Activated CD8-positive, alpha-beta T cell treated with anti-CD3 and anti-CD28 coated beads for 36 hours (primary cell): ENCODE results near the gene FUBP3. TPM values are rescaled to one million over a fixed set of nuclear protein-coding genes. Genes with fewer than 3 reads are reported as not detected.

ENCODE experiments used
- ATAC-seq: fragments of 200-7000 bp; cut with Tn5 transposase; one replicate; pipeline ENCODE4 v1.10.0; 2021; ENCODE audit warnings: mild to moderate bottlenecking, moderate library complexity
- CTCF ChIA-PET: fragments of 350-600 bp; sonication (Branson Sonifier 250); formaldehyde crosslinking; loops from one replicate; lab custom pipeline; 2021; ENCODE audit warnings: antibody characterized with exemption; lab: Charles Lee
- POLR2A ChIA-PET: fragments of 350-600 bp; sonication (Branson Sonifier 250); formaldehyde crosslinking; loops from one replicate; lab custom pipeline; 2021; ENCODE audit warnings: antibody characterized with exemption; lab: Charles Lee
- DNase-seq: peaks from one replicate; pipeline ENCODE4 v3.0.0-alpha.2; 2020
- H3K27ac Mint-ChIP-seq: one replicate; pipeline ENCODE4 v1.8.0; 2021; ENCODE audit warnings: mild to moderate bottlenecking, mixed read lengths
- H3K27me3 Mint-ChIP-seq: one replicate; pipeline ENCODE4 v1.8.0; 2021; ENCODE audit warnings: mixed read lengths
- H3K36me3 Mint-ChIP-seq: one replicate; pipeline ENCODE4 v1.8.0; 2021; ENCODE audit warnings: low read depth, mixed read lengths
- H3K4me1 Mint-ChIP-seq: one replicate; pipeline ENCODE4 v1.8.0; 2021; ENCODE audit warnings: low read depth, mixed read lengths
- H3K4me3 Mint-ChIP-seq: one replicate; pipeline ENCODE4 v1.8.0; 2021; ENCODE audit warnings: mild to moderate bottlenecking, moderate library complexity, mixed read lengths
- H3K9me3 Mint-ChIP-seq: one replicate; pipeline ENCODE4 v1.8.0; 2021; ENCODE audit warnings: mixed read lengths
- intact Hi-C: fragments of 100-400 bp; cut with micrococcal nuclease; formaldehyde crosslinking; loops from one replicate; pipeline ENCODE4 v1.10.0; 2022
- total RNA-seq, 2 experiments: library from RNA; stranded (reverse); gene quantifications; one replicate each; pipeline ENCODE4 v1.2.3, GENCODE V29; 2021
- TF ChIP-seq, protein P1 (sequence below): fragments of 200-600 bp; IDR thresholded peaks from one replicate; pipeline ENCODE4 v1.8.0; 2022; ENCODE audit warnings: antibody characterized with exemption, mild to moderate bottlenecking

Gene FUBP3
- total RNA-seq, 2 experiments from 2014 or later, result 32.9 to 42.9 TPM

DNA sequence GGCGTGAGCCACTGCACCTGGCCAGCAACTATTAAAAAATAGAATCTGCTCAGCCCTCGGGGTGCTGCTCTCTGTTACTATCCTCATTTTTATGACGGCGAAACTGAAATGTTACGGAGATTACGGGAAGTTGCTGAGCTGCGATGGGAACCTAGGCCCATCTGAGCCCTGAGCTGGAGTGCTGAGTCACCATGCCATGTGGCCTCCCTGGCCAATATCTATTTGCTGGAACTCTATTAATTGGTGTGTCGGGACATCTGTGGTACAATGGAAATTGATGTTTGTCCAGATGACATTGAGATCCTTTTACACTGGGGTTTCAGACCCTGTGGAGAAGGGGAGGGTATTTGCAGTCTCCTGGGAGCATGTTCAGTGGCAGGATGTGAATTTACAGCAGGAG is 93.1 kb downstream of the FUBP3 start:
- no peak for DNase-seq
- Mint-ChIP-seq H3K27me3 (peaks cover 10% of the 10 kb centered on the region), H3K27ac (no peak overlapping the region), H3K4me1 (no peaks in the 10 kb centered on the region), H3K9me3 (no peaks in the 10 kb centered on the region), H3K36me3 (no peaks in the 10 kb centered on the region), H3K4me3 (no peak overlapping the region)
- intact Hi-C loops, result no loop called here
- POLR2A ChIA-PET, result no interaction called here
- TF ChIP-seq, protein P1, sequence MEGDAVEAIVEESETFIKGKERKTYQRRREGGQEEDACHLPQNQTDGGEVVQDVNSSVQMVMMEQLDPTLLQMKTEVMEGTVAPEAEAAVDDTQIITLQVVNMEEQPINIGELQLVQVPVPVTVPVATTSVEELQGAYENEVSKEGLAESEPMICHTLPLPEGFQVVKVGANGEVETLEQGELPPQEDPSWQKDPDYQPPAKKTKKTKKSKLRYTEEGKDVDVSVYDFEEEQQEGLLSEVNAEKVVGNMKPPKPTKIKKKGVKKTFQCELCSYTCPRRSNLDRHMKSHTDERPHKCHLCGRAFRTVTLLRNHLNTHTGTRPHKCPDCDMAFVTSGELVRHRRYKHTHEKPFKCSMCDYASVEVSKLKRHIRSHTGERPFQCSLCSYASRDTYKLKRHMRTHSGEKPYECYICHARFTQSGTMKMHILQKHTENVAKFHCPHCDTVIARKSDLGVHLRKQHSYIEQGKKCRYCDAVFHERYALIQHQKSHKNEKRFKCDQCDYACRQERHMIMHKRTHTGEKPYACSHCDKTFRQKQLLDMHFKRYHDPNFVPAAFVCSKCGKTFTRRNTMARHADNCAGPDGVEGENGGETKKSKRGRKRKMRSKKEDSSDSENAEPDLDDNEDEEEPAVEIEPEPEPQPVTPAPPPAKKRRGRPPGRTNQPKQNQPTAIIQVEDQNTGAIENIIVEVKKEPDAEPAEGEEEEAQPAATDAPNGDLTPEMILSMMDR, result no peak
- CTCF ChIA-PET, result no interaction called here
- no peak for ATAC-seq

DNA sequence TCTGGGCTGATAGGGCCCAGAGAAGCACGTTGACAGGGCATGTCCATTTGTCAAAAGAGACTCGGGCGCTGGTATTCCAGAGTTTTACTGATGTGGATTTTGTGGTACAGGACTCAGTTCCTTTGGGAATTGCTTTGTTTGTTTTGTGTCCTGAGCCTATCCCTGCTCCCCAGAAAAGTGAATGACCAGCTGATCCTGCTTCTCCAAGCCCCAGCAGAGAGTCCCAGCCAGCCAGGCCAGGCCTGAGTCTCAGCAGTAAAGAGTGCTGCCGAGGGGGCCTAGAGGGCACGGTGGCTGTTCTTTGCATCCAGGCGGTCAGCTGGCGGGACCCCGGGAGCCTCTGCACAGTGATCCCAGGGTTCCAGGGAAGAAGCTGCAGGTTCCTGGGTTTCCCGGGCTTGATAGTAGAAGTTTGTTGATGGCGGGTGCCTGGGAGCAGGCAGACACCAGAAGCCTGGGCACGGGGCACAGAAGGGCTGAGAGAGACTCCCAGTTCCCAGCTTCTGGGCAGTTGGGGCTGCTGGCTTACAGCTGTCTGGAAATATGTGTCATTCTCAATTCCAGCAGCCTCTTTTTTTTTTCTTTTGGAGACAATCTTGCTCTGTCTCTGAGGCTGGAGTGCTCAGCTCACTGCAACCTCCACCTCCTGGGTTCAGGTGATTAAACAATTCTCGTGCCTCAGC is 93.7 kb downstream of the FUBP3 start:
- DNase-seq, result no peak
- Mint-ChIP-seq H3K36me3 (no peaks in the 10 kb centered on the region), H3K9me3 (no peaks in the 10 kb centered on the region), H3K27ac (no peak overlapping the region), H3K27me3 (peaks cover 6% of the 10 kb centered on the region), H3K4me3 (no peak overlapping the region), H3K4me1 (no peaks in the 10 kb centered on the region)
- ATAC-seq, result no peak
- TF ChIP-seq, protein P1, result no peak
- CTCF ChIA-PET, result no interaction called here
- intact Hi-C loops, result no loop called here
- POLR2A ChIA-PET, result no interaction called here

DNA sequence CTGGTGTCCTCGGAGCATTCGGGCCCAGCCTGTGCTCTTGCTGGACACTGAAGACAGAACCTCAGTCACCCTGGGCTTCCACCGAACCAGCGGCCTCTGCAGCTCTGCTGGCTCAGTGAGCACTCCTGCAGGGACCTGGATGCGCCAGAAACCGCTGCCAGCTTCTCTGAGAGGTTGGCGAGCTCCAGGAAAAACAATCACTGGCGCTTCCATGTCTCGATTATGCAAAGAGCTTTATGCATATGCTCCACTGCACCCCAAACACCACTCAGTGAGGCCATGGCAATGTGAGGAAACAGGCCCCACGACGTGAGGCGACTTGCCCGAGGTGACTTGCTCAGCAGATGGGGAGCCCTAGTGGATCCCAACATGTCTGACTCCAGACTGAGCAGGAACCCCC is 96.0 kb downstream of the FUBP3 start:
- TF ChIP-seq, protein P1, result no peak
- H3K27me3 Mint-ChIP-seq, result peaks cover 3% of the 10 kb centered on the region
- H3K36me3 Mint-ChIP-seq, result no peaks in the 10 kb centered on the region
- no peak for DNase-seq
- no peaks in the 10 kb centered on the region for H3K4me1 Mint-ChIP-seq
- intact Hi-C loops, result no loop called here
- H3K4me3 Mint-ChIP-seq, result no peak overlapping the region
- no peak overlapping the region for H3K27ac Mint-ChIP-seq
- H3K9me3 Mint-ChIP-seq, result no peaks in the 10 kb centered on the region
- no peak for ATAC-seq
- CTCF ChIA-PET, result no interaction called here
- POLR2A ChIA-PET, result no interaction called here

DNA sequence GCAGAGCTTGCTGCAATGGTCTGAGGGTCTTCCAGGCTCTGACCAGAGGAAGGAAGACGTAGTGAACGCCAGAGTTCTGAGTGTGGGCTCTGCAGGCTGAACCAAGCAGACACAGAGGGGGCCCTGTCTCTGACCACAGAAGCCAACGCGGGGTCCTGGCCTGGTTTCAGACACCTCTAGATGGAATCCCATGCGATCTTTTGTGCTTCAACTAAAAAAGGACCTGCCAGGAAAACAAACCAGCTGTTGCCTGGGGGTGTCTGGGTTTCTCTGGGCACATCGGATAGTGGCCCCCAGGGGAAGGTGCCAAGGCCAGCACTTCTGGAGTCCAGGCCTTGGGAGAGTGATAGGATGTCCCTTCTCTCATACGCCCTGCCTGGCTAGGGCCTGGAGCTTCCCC is 97.9 kb downstream of the FUBP3 start:
- H3K9me3 Mint-ChIP-seq, result no peaks in the 10 kb centered on the region
- H3K36me3 Mint-ChIP-seq, result no peaks in the 10 kb centered on the region
- no peak overlapping the region for H3K4me3 Mint-ChIP-seq
- DNase-seq (no peak), ATAC-seq (no peak)
- TF ChIP-seq, protein P1, result no peak
- intact Hi-C loops, result no loop called here
- CTCF ChIA-PET, result no interaction called here
- H3K27me3 Mint-ChIP-seq, result peaks cover 3% of the 10 kb centered on the region
- POLR2A ChIA-PET, result interaction anchor here (0.8 kb wide), 1 partner anchor 42 kb away, joined by 3 read pairs; no protein-coding TSS in a partner anchor
- no peak overlapping the region for H3K27ac Mint-ChIP-seq
- peaks cover 4% of the 10 kb centered on the region for H3K4me1 Mint-ChIP-seq
